OCI-LY7 (cell line): Measurements from ENCODE around the gene AKT2. TPM values are rescaled to one million over a fixed set of nuclear protein-coding genes. Genes with fewer than 3 reads are reported as not detected.

Source experiments
- BruUV-seq: library from RNA; stranded (reverse); fragments of 400-500 nt; replicated peaks from 2 replicates; lab custom pipeline; 2021; lab: Mats Ljungman, UMichigan
- CTCF ChIA-PET: fragments of 300-600 bp; sonication (Branson Sonifier 250); formaldehyde crosslinking; loops from one replicate; lab custom pipeline; 2022; ENCODE audit warnings: antibody characterized with exemption; ENCODE audit not compliant: unreplicated experiment; lab: Charles Lee
- POLR2A ChIA-PET: fragments of 300-600 bp; sonication (Branson Sonifier 250); formaldehyde crosslinking; loops from one replicate; lab custom pipeline; 2022; ENCODE audit warnings: antibody characterized with exemption; lab: Charles Lee
- DNase-seq: peaks from one replicate; pipeline ENCODE4 v3.0.0-alpha.2; 2015; ENCODE audit warnings: low spot score
- H2AFZ ChIP-seq: fragments of 200-600 bp; sonication (generic), shearing (Covaris generic); 2 replicates; pipeline ENCODE4 v1.6.1; 2014; ENCODE audit warnings: mild to moderate bottlenecking, antibody characterized with exemption, low read length, moderate library complexity
- H3K27ac ChIP-seq: fragments of 200-600 bp; sonication (generic); 2 replicates; pipeline ENCODE4 v1.5.1; 2014; ENCODE audit warnings: mixed run types, low read depth, mild to moderate bottlenecking, moderate library complexity, low read length, inconsistent platforms; ENCODE audit not compliant: poor library complexity, severe bottlenecking
- H3K36me3 ChIP-seq: fragments of 200-600 bp; sonication (generic); 2 replicates; pipeline ENCODE4 v1.6.1; 2014; ENCODE audit warnings: mild to moderate bottlenecking, antibody characterized with exemption, low read length, moderate library complexity, mixed read lengths; ENCODE audit not compliant: insufficient read depth
- H3K4me1 ChIP-seq: fragments of 200-600 bp; sonication (generic); 2 replicates; pipeline ENCODE4 v1.5.1; 2014; ENCODE audit warnings: mild to moderate bottlenecking, low read length; ENCODE audit not compliant: insufficient read depth, poor library complexity, severe bottlenecking
- H3K4me2 ChIP-seq: fragments of 200-600 bp; sonication (generic); 2 replicates; pipeline ENCODE4 v1.6.1; 2014; ENCODE audit warnings: mild to moderate bottlenecking, low read length
- H3K4me3 ChIP-seq: fragments of 200-600 bp; sonication (generic); 2 replicates; pipeline ENCODE4 v1.5.1; 2014; ENCODE audit warnings: mild to moderate bottlenecking, low read depth, low read length; ENCODE audit not compliant: poor library complexity, severe bottlenecking
- H3K79me2 ChIP-seq: fragments of 200-600 bp; sonication (generic); 2 replicates; pipeline ENCODE4 v1.6.1; 2016; ENCODE audit warnings: low read depth, mild to moderate bottlenecking, low read length, moderate library complexity, mixed read lengths; ENCODE audit not compliant: insufficient read depth
- H3K9me2 ChIP-seq: fragments of 200-600 bp; sonication (generic); 2 replicates; pipeline ENCODE4 v1.6.1; 2016; ENCODE audit warnings: mild to moderate bottlenecking, low read length, mixed read lengths; ENCODE audit not compliant: insufficient read depth
- H3K9me3 ChIP-seq: fragments of 200-600 bp; sonication (generic); 2 replicates; pipeline ENCODE4 v1.6.1; 2014; ENCODE audit warnings: mild to moderate bottlenecking, mixed run types, low read length, mixed read lengths
- H4K20me1 ChIP-seq: fragments of 200-600 bp; sonication (generic); 2 replicates; pipeline ENCODE4 v1.6.1; 2014; ENCODE audit warnings: mild to moderate bottlenecking, antibody characterized with exemption, low read length, moderate library complexity, mixed read lengths; ENCODE audit not compliant: insufficient read depth
- EZH2phosphoT487 ChIP-seq: fragments of 200-600 bp; sonication (generic); IDR thresholded peaks from 2 replicates; pipeline ENCODE4 v1.6.1; 2018; ENCODE audit warnings: low read depth, borderline replicate concordance, mild to moderate bottlenecking, mixed run types, antibody characterized with exemption, low read length, moderate library complexity, mixed read lengths
- intact Hi-C: fragments of 100-400 bp; cut with micrococcal nuclease; formaldehyde crosslinking; loops from one replicate; pipeline ENCODE4 v1.10.0; 2022; ENCODE audit not compliant: unreplicated experiment
- total RNA-seq, 2 experiments: library from RNA; depleted of rRNA in 1 of 2; stranded (reverse); fragments of >200 nt in 1 of 2; shearing (Covaris generic) in 1 of 2; gene quantifications; 2 replicates each; pipeline ENCODE4 v1.2.3, GENCODE V29; 2014 to 2022
- TF ChIP-seq, protein P1 (sequence below): fragments of 200-600 bp; sonication (generic); conservative IDR thresholded peaks from 2 replicates; pipeline ENCODE4 v1.5.1; 2014; ENCODE audit warnings: mild to moderate bottlenecking, antibody characterized with exemption, low read length, moderate library complexity, mixed read lengths

Gene AKT2
- total RNA-seq, 2 experiments from 2014 or later, result 116 to 197 TPM

DNA sequence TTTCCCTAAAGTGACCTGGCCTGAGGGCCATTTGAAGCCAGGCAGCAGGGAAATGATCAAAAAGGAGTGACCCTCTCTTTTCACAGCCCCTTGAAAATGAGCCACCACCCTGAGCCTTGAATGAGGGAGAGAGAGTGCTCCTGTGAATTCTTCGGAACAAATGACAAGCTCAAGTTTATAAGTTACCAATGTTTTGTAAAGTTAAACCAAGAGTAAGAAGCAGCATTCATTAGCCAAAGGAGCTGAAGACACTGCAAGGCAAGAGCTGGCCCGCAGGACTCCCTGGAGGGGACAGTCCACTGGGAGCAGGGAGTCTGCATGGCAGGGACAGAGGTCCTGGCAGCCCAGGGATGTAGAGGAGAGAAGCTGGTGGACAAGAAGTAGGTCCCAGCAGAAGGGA lies 42.0 kb downstream of the AKT2 start:
- BruUV-seq, result no TSS peak
- Histone ChIP-seq H3K36me3 (peaks cover 38% of the 10 kb centered on the region), H3K9me3 (no peaks in the 10 kb centered on the region), H4K20me1 (no peaks in the 10 kb centered on the region), H3K27ac (no peak overlapping the region), H3K79me2 (no peaks in the 10 kb centered on the region), H2AFZ (no peak overlapping the region), H3K4me1 (no peaks in the 10 kb centered on the region), H3K4me2 (no peak overlapping the region), H3K4me3 (no peak overlapping the region), H3K9me2 (no peaks in the 10 kb centered on the region)
- TF ChIP-seq, protein P1, sequence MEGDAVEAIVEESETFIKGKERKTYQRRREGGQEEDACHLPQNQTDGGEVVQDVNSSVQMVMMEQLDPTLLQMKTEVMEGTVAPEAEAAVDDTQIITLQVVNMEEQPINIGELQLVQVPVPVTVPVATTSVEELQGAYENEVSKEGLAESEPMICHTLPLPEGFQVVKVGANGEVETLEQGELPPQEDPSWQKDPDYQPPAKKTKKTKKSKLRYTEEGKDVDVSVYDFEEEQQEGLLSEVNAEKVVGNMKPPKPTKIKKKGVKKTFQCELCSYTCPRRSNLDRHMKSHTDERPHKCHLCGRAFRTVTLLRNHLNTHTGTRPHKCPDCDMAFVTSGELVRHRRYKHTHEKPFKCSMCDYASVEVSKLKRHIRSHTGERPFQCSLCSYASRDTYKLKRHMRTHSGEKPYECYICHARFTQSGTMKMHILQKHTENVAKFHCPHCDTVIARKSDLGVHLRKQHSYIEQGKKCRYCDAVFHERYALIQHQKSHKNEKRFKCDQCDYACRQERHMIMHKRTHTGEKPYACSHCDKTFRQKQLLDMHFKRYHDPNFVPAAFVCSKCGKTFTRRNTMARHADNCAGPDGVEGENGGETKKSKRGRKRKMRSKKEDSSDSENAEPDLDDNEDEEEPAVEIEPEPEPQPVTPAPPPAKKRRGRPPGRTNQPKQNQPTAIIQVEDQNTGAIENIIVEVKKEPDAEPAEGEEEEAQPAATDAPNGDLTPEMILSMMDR, result no peak
- ChIA-PET CTCF (no interaction called here), POLR2A (interaction anchor here (0.6 kb wide), 1 partner anchor 1520 kb away, joined by 3 read pairs; no protein-coding TSS in a partner anchor)
- intact Hi-C loops, result no loop called here
- DNase-seq, result no peak

DNA sequence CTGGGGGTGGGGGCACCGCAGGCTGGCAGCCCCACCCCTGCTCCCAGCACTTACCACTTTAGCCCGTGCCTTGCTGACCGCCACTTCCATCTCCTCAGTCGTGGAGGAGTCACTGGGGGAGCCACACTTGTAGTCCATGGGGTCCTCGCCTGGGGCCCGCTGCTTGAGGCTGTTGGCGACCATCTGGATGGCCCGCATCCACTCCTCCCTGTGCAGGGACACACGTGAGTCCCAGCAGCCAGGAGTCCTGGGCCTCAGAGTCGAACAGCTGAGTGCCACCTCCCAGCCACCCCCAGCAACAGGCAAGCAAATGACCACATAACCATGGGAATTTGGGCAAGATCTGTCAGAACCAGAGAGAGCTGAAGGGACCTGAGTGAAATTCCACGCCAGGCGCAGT lies 42.7 kb downstream of the AKT2 start:
- Histone ChIP-seq H3K4me3 (no peak overlapping the region), H4K20me1 (no peaks in the 10 kb centered on the region)
- POLR2A ChIA-PET, result interaction anchor here (0.6 kb wide), 1 partner anchor 1519 kb away, joined by 3 read pairs; no protein-coding TSS in a partner anchor

DNA sequence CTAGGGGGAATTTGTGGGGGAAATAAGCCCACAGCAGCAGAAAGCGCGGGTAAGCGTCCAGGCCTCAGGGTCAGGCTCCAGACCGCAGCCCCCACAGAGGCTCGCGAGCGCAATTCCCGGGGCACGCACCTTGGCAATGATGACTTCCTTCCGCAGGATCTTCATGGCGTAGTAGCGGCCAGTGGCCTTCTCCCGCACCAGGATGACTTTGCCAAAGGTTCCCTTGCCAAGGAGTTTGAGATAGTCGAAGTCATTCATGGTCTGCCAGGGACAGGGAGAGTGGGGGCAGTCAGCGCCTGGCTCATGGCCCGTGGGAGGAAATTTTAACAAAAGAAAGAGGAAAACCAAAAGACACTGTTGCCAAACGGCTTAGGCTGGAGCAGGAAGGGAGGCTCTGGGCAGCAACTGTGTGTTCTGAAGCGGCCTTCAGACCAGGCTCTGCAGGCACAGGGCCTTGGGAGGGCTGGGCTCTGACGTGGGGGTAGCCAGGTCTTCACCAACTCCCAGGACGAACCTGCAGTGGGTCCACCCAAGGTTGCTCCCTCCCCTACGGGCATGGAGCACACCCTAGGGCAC lies 43.2 kb downstream of the AKT2 start:
- BruUV-seq, result no TSS peak
- no peaks in the 10 kb centered on the region for H4K20me1 ChIP-seq
- no peak for DNase-seq
- H3K9me2 ChIP-seq, result no peaks in the 10 kb centered on the region
- H3K4me2 ChIP-seq, result no peak overlapping the region
- H3K36me3 ChIP-seq, result peaks cover 48% of the 10 kb centered on the region
- ChIA-PET CTCF (no interaction called here), POLR2A (no interaction called here)
- H3K4me1 ChIP-seq, result no peaks in the 10 kb centered on the region
- TF ChIP-seq, protein P1, result no peak
- TF ChIP-seq EZH2phosphoT487, result no peak
- H2AFZ ChIP-seq, result no peak overlapping the region
- no peaks in the 10 kb centered on the region for H3K79me2 ChIP-seq
- H3K9me3 ChIP-seq, result no peaks in the 10 kb centered on the region
- intact Hi-C loops, result no loop called here
- no peak overlapping the region for H3K4me3 ChIP-seq
- H3K27ac ChIP-seq, result no peak overlapping the region

More for the DNA sequence above, 42.7 kb downstream of the AKT2 start:
- TF ChIP-seq, protein P1, result no peak
- TF ChIP-seq EZH2phosphoT487, result no peak
- Histone ChIP-seq H3K4me2 (no peak overlapping the region), H3K36me3 (peaks cover 44% of the 10 kb centered on the region), H3K4me1 (no peaks in the 10 kb centered on the region), H3K9me2 (no peaks in the 10 kb centered on the region), H3K9me3 (no peaks in the 10 kb centered on the region), H2AFZ (no peak overlapping the region), H3K27ac (no peak overlapping the region), H3K79me2 (no peaks in the 10 kb centered on the region)
- intact Hi-C loops, result no loop called here
- BruUV-seq, result no TSS peak
- DNase-seq, result no peak
- CTCF ChIA-PET, result no interaction called here
